Endothelial cell of umbilical vein (primary cell): ENCODE results near the gene COL16A1. TPM values are rescaled to one million over a fixed set of nuclear protein-coding genes. Genes with fewer than 3 reads are reported as not detected.

ENCODE experiments used
- BruUV-seq: library from RNA; stranded (reverse); fragments of 400-500 nt; replicated peaks from 2 replicates; lab custom pipeline; 2021; lab: Mats Ljungman, UMichigan
- CTCF ChIA-PET: fragments of 300-600, 350-600 bp; sonication (Branson Sonifier 250); formaldehyde crosslinking; loops from one replicate; lab custom pipeline; 2021; ENCODE audit warnings: antibody characterized with exemption, inconsistent platforms; lab: Charles Lee
- POLR2A ChIA-PET: fragments of 300-600, 350-600 bp; sonication (Branson Sonifier 250); formaldehyde crosslinking; loops from one replicate; lab custom pipeline; 2021; ENCODE audit warnings: antibody characterized with exemption, inconsistent platforms; lab: Charles Lee
- DNase-seq: peaks from one replicate; pipeline ENCODE4 v3.0.0-alpha.2; 2011; ENCODE audit warnings: low read depth, low spot score
- FAIRE-seq: peaks from 2 replicates; lab custom pipeline; 2011; peaks lifted over from hg19 to GRCh38; lab: Jason Lieb, UNC
- H2AFZ ChIP-seq: 2 replicates; pipeline ENCODE4 v1.6.0; 2012; ENCODE audit warnings: low read depth, low read length, control low read depth, inconsistent platforms
- H3K27ac ChIP-seq: 2 replicates; pipeline ENCODE4 v1.5.1; 2011; ENCODE audit warnings: low read depth, mild to moderate bottlenecking, control low read depth, low read length, moderate library complexity; ENCODE audit not compliant: insufficient read depth
- H3K27me3 ChIP-seq, 2 experiments: 2 replicates each; pipeline versions ENCODE4 v1.6.0 to v1.6.1; 2011; ENCODE audit warnings: low read length in 2 of 2, mixed read lengths in 1 of 2; ENCODE audit not compliant: control insufficient read depth in 2 of 2, insufficient read depth in 2 of 2
- H3K36me3 ChIP-seq, 2 experiments: 2 replicates in 1 of 2; 3 replicates in 1 of 2; pipeline ENCODE4 v1.5.1; 2011; ENCODE audit warnings: low read length in 2 of 2, mild to moderate bottlenecking in 1 of 2, moderate library complexity in 1 of 2; ENCODE audit not compliant: control insufficient read depth in 2 of 2, insufficient read depth in 2 of 2; ENCODE audit errors: extremely low read depth in 1 of 2
- H3K4me1 ChIP-seq: 3 replicates; pipeline ENCODE4 v1.5.1; 2011; ENCODE audit warnings: mild to moderate bottlenecking, low read length; ENCODE audit not compliant: control insufficient read depth, insufficient read depth; ENCODE audit errors: extremely low read depth
- H3K4me2 ChIP-seq: 2 replicates; pipeline ENCODE4 v1.6.1; 2011; ENCODE audit warnings: low read length, control low read depth, mixed read lengths; ENCODE audit not compliant: insufficient read depth
- H3K4me3 ChIP-seq, 3 experiments: fragments of 200-600 bp in 1 of 3; sonication (generic), shearing (Covaris generic) in 1 of 3; replicated peaks in 1 of 3; 2 replicates each; pipeline ENCODE4 v1.5.1; 2011 to 2016; ENCODE audit warnings: control low read depth in 3 of 3, low read length in 3 of 3, mild to moderate bottlenecking in 2 of 3, inconsistent platforms in 1 of 3, low read depth in 1 of 3, moderate library complexity in 1 of 3; ENCODE audit not compliant: insufficient read depth in 1 of 3
- H3K79me2 ChIP-seq: 2 replicates; pipeline ENCODE4 v1.6.0; 2012; ENCODE audit warnings: low read length, inconsistent platforms; ENCODE audit not compliant: control insufficient read depth, insufficient read depth
- H3K9ac ChIP-seq: replicated peaks from 2 replicates; pipeline ENCODE3; 2011; ENCODE audit warnings: low read length, control low read depth; ENCODE audit not compliant: insufficient read depth; ENCODE audit errors: extremely low read depth
- H3K9me1 ChIP-seq: replicated peaks from 3 replicates; pipeline ENCODE4 v1.6.0; 2011; ENCODE audit warnings: mild to moderate bottlenecking, low read length; ENCODE audit not compliant: control insufficient read depth, insufficient read depth; ENCODE audit errors: extremely low read depth
- H3K9me3 ChIP-seq: replicated peaks from 2 replicates; pipeline ENCODE4 v1.5.1; 2012; ENCODE audit warnings: low read length, inconsistent platforms; ENCODE audit not compliant: control insufficient read depth, insufficient read depth
- H4K20me1 ChIP-seq: replicated peaks from 2 replicates; pipeline ENCODE3; 2011; ENCODE audit warnings: mild to moderate bottlenecking, low read length; ENCODE audit not compliant: control insufficient read depth, insufficient read depth; ENCODE audit errors: extremely low read depth
- CTCF ChIP-seq, 2 donors: IDR thresholded peaks; 1 replicate in 1 of 2; 2 replicates in 1 of 2; pipeline ENCODE4 v1.5.1; 2011; ENCODE audit warnings: low read length in 2 of 2, mild to moderate bottlenecking in 2 of 2, moderate library complexity in 2 of 2, control low read depth in 1 of 2, inconsistent platforms in 1 of 2, low read depth in 1 of 2; ENCODE audit not compliant: insufficient read depth in 1 of 2; ENCODE audit errors: extremely low read depth in 1 of 2
- FOS ChIP-seq: IDR thresholded peaks from 2 replicates; pipeline ENCODE4 v1.6.1; 2011; ENCODE audit warnings: mild to moderate bottlenecking, low read length, moderate library complexity, borderline replicate concordance; ENCODE audit not compliant: insufficient read depth
- MAX ChIP-seq: IDR thresholded peaks from 2 replicates; pipeline ENCODE4 v1.6.1; 2011; ENCODE audit not compliant: insufficient read depth, insufficient read length
- MYC ChIP-seq: IDR thresholded peaks from one replicate; pipeline ENCODE4 v1.6.1; 2011; ENCODE audit warnings: mild to moderate bottlenecking, low read depth, low read length
- POLR2AphosphoS5 ChIP-seq: IDR thresholded peaks from 2 replicates; pipeline ENCODE4 v1.6.1; 2012; ENCODE audit warnings: low read depth, mild to moderate bottlenecking, control low read depth, low read length, moderate library complexity; ENCODE audit not compliant: insufficient read depth
- dilution Hi-C: fragments of 300-500 bp; cut with MboI; formaldehyde crosslinking; loops from one replicate; pipeline ENCODE4 v1.15.0; 2019; ENCODE audit warnings: low sequenced_read_pairs; ENCODE audit not compliant: extremely low pct_ligation_motif_present
- intact Hi-C: fragments of 100-400 bp; cut with micrococcal nuclease; formaldehyde crosslinking; loops from one replicate; pipeline ENCODE4 v1.10.0; 2022
- polyA plus RNA-seq, 4 experiments: library from polyadenylated mRNA; depleted of rRNA in 3 of 4; stranded (reverse) in 3 of 4; unstranded in 1 of 4; fragments of >200 nt; gene quantifications; 2 replicates each; pipeline versions ENCODE4 v1.2.1 to v1.2.3, GENCODE V29; 2011 to 2012; ENCODE audit warnings: missing spikeins in 1 of 4
- total RNA-seq: library from RNA; stranded (reverse); gene quantifications from 2 replicates; pipeline ENCODE4 v1.2.3, GENCODE V29; 2021

COL16A1 gene
- total and polyA plus RNA-seq, 2 donors (not counting 3 experiments of a cell fraction or from before 2014, with no cell fraction given), result 0.68 to 1.2 TPM

DNA sequence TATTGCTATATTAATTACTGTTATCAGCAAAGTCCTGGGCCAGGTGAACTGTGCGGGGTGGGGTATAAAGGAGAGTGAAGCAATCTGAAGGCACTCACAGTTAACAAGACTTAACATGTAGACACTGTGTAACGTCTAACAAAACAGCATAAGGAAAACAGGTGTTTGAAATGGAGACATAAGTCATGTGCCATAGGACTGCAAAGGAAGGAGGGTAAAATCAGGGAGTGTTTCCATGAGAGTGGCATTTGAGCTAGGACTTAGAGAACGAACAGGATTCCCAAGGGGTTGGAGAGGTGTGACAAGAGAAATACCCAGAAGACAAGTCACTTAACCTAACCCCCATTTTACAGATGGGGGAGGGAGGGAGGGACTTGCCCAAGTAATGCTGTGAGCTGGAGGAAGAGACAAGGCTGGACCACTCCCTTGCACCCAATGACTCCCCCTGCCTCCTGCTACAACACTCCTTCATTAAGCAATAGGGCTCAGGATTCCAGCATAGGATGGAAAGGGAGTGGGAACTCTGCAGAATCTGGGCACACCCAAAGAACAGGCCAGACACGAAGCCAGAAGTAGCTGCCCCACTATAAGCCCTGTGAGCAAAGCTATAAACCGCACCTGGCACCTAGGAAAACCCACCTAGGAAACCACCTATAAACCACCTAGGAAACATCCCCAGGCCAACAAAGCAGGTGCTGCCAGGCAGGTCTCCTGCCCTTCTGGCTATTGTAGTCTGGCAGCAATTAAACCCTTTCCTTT, 65.7 kb downstream of the COL16A1 start:
- Histone ChIP-seq H3K79me2 (peaks cover 66% of the 10 kb centered on the region), H3K9me3 (no peaks in the 10 kb centered on the region), H3K4me3 (no peak overlapping the region), H2AFZ (no peak overlapping the region), H3K9me1 (no peaks in the 10 kb centered on the region), H3K4me1 (peaks cover 8% of the 10 kb centered on the region), H3K4me2 (no peak overlapping the region), H4K20me1 (no peaks in the 10 kb centered on the region), H3K36me3 (peaks cover 0 to 6% of the 10 kb centered on the region in 2 experiments), H3K9ac (no peak overlapping the region), H3K27ac (no peak overlapping the region), H3K27me3 (no peaks in the 10 kb centered on the region)
- dilution Hi-C loops (no loop called here), intact Hi-C loops (no loop called here)
- DNase-seq (no peak), FAIRE-seq (no peak)
- CTCF ChIA-PET, result interaction anchor here (1.2 to 1.5 kb wide), 3 partner anchors 14 to 125 kb away, joined by 3 to 4 read pairs (median 3); no protein-coding TSS in a partner anchor
- POLR2A ChIA-PET, result no interaction called here
- no peak for TF ChIP-seq MYC
- no peak for TF ChIP-seq FOS
- no peak for TF ChIP-seq POLR2AphosphoS5
- TF ChIP-seq CTCF (IDR thresholded peaks at IDR 0.05; ENCODE audit: extremely low read depth in 1 of 2, insufficient read depth in 1 of 2, low read depth in 1 of 2, low read length in 2 of 2), result no peak
- no peak for TF ChIP-seq MAX
- no TSS peak for BruUV-seq
